Measurements from ENCODE around the gene CFB.
A peak's percentile ranks its signal among the peaks of the same experiment; 100 is the strongest.

GRCh38 chr6:31897612-31898382 lies 48.1 kb upstream of the CFB start, which contains the start of gene EHMT2:
- TF ChIP-seq CTCF (IDR thresholded peaks at IDR 0.05) (no peak), PBX3 (IDR thresholded peaks at IDR 0.05) (no peak; the same call in 1 of the 2 replicates), MAX (IDR thresholded peaks at IDR 0.05; ENCODE audit: low read depth) (peak; percentile 76; the same call in 1 of the 2 replicates), ELF1 (IDR thresholded peaks at IDR 0.05) (no peak)
